ENCODE results near the gene CROCC2.

Gene CROCC2

DNA sequence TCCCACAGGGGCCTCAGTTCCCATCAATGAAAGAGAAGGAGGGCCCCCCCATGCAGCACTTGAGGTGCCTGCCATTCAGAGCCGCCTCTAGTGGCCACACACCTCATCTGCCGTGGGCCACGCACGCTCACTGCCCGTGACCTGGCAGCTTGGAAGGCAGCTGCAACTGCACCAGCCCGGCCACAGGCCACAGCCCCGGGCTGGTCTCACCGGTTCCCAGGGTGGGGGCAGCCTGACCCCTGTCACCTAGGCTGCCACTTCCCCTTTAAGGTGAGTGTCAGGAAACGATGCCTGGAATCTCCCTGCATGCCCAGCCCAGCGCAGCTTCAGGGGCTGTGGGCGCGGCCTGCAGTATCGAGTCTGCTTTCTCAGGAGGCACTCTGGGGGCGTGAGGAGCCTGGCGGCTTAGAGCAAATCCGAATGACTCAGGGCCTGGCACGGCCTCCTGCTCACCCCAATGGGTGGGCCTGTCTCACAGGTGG lies 12.7 kb upstream of the CROCC2 start:
- peak; percentile 17 for DNase-seq

DNA sequence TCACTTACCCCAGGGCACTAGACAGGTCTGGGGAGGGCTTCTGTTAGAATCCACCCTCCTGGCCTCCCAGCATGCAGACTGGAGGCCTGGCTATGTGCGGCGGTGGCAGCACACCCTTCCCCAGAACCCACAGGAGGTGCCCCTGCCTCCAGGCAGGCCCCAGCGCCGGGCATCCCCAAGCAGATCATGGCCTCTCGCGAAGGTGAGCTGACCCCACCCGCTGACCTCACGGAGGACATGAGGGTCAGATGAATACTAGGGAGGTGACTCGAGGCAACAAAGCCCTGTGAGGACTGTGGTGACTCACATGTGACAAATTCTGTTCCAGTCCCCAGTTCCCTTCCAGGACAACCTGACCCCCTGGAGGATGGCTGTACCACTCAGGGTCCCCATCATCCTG lies 12.1 kb upstream of the CROCC2 start:
- no peak for DNase-seq

DNA sequence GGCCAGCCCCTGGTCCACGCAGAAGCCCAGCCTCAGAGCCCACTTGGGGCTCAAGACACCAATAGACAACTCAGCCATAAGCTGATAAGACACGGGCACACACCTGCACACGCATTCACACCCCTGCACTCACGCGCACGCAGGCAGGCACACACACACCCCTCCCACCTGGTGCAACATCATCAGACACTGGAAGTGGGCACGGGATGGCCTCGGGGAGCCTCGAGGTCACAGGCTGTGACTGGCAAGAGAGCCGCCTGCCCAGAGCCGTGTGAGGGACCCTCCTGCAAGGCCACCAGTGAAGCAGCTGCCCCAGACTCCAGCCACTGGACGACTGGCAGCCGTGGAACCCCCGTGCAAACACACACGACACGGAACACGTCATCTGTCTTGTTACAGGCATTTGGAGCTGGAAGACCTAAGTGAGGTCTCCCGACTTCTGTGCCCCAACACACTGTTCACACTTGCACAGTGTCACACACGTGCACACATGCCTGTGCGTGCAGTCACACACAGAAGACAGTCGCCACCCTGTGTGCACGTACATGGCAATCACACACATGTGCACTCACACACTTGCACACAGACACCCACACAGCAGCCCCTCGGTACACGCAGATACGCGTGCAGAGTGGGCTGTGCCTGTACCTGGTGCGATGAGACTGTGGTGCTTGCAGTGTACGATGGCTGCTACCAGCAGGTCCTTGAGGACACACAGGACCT lies 11.1 kb upstream of the CROCC2 start:
- DNase-seq = no peak

DNA sequence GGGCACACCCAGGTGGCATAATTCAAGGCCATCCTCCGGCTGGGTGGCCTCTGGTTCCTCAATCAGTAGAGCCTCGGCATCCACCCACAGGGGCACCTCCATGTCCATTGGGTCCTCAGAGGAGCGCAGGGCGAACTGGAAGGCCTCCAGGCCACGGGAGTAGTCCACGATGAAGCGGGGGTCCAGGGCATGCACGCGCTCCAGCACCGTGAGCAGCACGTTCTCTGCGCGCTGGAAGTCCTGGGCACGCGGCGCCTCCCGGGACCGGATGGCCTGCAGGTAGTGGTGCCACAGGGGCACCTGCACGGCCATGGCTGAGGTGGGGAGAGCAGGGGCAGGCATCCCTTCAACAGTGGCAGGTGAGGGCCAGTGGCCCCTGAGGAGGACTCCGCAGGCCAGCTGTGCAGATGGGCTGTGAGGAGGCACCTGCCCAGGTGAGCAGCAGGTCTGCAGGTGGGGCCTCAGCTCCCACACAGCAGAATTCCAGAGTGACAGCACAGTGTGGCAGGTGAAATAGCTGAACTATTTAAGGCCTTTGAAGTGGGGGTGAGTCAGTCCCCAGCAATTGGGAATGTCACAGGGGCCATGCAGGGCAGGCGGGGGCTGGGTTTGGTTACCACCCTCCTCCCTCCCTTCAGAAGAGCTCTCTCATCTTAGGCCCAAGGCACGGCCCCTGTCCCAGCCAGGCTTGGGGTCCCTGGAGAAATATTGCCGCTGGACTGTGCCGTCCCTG lies 10.3 kb upstream of the CROCC2 start, which contains the start of gene MAB21L4:
Gene MAB21L4, minus strand, starts transcription at position 501 of the 733 bp plus-strand sequence. Its CDS starts 159 bp downstream, at position 342.
- DNase-seq = no peak

DNA sequence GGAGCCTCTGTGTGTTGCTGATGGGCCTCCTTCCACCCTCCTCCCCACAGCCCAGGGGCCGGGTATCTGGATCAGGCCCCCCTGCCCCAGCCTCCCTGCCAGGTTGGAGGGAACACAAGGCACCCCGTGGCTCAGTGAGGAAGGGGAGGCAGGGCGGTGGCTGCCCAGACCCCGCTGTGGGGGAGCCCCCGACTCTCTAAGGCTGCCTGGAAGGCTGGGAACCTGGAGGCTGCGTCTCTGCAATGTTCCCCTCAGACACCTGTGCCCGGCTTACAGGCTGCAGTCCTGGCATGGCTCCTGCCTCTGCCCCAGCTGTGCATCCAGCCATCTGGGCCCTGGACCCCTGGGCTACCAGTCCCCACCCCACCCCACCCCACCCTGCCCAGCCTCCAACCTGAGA lies 9.7 kb upstream of the CROCC2 start:
- no peak for DNase-seq

DNA sequence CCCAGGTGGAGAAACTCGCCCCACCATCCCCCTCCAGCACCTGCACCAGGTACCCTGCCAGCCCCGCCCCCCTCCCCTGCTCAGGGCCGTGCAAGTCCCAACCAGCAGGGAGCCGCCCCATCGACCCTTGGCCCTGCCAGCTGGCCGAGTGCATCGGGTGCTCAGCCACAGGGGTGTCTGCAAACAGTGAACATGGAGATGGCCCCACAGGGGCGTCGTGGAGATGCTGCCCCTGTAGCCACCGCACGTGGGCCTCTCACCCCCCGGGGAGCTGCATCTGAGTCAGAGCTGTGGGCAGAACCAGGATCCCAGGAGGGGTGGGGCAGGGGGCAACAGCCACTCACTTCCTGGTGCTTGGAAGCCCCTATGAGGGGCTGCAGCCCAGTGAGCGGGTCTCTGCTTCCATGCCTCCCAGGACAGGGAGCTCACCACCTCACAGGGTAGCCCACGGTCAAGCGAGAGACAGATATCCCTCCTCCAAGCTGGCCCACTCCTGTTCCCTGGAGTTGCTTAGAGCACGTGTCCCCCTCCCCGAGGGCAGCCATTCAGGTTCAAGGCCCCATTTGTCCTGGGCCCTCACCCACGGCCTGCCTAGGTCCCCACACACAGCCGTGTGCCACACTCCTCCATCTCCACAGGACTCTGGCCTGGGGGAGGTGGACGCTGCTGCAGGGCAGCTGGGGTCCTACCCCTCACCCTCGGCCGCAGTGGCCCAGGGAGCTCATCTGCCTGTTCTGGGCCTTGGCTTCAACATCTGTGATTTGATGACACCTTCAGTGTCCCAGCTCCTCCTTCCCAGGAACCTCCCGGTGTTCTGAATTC lies 9.1 kb upstream of the CROCC2 start:
- no peak for DNase-seq

DNA sequence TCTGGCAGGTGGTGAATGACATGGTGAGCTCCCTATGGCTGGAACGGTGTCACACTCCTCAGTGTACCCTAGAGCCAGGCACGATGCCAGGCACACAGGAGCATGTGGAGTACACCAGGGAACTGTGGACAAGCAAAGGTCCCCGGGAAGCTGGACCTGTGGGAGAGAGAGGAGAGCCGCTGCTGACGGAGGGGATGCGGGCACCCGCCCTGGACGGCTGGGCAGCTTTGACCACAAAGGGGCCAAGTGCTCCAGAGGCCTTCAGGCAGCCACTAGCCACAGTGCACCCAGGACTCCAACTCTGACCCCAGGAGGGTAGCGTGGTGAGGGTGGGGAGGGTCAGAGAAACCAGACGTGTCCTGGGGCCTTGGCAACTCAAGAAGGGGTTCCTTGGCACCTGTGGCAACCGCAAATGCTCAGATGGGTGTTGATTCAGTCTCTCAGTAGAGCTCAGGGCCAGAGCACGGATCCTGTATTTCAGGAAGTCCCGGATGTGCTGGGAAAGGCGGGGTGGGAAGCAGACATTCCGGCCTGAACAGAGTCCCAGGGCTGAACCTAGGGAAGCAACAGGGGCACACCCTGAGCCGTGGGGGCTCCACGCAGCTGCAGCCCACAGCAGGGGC lies 7.9 kb upstream of the CROCC2 start:
- no peak for DNase-seq

DNA sequence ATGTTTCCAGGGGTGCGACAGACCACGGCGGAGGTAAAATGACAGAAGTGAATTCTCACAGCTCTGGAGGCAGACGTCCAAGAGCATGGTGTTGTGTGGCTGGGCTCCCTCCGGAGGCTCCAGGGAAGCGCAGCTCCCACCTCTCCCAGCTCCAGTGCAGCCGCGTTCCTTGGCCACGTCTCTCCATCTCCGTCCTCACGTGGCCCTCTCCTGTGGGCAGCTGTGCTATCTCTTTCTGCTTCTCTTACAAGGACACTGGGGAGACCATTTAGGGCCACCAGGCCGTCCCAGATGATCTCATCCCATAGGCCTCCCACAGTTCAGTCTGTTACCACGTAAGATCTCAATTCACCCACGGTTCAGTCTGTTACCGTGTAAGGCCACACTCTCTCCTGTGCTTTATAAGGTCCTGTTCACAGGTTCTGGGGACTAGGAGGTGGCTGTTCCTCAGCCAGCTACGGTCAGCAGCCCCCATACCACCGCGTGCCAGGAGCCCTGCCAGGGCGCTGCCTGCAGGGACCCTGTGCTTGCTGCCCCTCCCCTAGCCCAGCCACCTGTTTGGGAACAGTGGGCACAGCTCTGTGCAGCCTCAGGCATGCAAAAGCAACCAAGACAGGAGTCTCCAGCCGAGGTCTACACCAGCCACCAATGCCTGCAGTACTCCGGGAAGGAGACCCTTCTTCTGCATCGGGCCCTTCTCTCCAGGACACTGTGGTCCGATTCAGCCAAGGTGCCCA lies 7.2 kb upstream of the CROCC2 start:
- no peak for DNase-seq

DNA sequence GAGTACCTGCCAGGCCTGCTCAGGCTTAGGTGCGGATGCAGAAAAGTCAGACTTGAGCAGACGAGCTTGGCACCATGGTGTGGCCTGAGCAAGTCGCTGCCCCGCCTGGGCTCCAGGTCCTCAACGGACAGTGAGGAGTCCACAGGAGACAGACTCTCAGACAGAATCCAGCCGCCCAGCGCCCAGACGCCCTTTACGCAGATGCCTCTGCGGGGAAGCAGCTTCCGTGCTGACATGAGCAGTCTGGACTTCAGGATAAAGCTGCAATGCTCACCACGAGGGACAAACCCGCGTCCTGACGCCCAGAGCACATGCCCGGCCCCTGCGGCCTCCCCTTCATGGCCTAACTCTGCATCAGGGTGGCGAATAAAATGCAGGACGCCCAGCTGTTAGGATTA lies 6.7 kb upstream of the CROCC2 start:
- no peak for DNase-seq

DNA sequence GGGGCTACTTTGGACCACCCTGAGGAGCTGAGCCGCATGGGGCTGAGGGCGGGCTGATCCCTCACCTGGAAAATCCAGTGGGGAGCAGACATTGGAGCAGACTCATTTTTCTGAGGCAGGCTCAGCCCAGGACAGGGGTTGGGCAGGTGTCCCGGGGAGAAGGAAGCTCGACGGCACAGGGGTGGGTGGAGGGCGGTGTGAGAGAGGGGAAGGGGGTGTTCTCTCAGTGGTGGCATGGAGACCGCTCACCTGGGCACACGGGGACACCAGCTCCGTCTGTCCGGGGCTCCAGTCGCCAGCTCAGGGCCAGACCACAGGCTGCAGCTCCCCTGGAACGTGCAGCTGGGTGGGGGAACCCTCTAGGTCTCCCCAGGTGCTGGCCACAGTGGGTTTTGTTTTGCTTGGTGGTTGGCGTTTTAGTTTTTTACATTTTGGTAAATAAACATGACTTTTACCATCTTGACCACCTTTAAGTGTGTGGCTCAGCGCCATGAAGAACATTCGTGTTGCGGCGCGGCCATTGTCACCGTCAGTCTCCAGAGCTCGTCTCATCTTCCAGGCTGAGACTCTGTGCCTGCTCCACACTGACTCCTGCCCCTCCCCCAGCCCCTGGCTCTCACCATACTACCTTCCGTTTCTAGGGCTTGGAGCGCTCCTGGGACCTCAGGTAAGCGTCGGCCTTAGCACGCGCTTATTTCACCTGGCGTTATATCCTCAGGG lies 5.8 kb upstream of the CROCC2 start:
- no peak for DNase-seq

DNA sequence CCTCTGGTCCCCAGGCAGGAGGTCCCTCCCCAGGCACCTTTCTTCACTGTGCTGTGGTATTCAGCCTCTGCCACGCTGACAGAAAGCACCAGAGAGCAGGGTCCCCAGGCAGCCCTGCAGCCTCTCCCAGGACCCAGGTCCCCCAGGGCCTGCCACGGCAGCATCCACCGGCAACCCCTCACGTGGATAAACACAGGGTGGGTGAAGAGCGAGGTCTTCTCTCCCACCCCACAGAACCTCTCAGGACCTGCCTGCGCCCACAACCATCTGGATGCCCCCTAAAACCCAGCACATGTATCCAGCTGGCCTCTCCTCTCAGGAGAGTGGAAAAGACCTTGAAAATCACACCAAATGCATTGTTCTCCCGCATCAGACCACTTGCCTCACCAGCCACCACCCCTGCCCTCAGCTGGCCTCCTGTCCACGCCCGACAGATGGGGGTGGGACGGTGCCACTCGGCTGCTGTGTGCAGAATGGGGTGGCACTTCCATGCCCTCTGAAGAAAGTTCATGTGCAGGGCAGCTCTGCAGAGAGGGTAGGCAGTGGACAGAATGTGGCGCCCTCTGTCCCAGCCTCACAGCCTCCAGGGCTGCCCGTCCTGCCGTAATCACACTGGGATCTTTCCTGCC lies 4.0 kb upstream of the CROCC2 start:
- DNase-seq = no peak

DNA sequence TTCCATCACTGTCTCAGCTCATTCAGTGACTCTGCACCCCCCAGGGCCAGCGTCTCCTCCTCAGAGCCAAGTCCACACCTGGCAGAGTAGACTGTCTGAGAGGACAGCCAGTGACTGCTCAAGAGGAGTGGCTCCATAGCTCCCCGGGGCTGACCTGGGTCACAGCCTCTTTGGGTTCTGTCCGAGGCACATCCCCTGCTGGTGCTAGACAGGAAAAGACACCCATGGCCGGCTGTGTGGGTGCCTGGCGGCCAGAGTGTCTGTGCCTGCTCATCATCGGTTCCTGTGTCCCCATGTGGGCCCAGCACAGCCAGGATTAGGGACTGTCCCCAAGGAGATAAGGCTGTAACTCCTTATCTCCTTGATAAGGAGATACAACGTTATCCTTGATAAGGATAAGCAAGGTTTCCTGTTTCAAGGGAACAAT lies 3.5 kb upstream of the CROCC2 start:
- no peak for DNase-seq

DNA sequence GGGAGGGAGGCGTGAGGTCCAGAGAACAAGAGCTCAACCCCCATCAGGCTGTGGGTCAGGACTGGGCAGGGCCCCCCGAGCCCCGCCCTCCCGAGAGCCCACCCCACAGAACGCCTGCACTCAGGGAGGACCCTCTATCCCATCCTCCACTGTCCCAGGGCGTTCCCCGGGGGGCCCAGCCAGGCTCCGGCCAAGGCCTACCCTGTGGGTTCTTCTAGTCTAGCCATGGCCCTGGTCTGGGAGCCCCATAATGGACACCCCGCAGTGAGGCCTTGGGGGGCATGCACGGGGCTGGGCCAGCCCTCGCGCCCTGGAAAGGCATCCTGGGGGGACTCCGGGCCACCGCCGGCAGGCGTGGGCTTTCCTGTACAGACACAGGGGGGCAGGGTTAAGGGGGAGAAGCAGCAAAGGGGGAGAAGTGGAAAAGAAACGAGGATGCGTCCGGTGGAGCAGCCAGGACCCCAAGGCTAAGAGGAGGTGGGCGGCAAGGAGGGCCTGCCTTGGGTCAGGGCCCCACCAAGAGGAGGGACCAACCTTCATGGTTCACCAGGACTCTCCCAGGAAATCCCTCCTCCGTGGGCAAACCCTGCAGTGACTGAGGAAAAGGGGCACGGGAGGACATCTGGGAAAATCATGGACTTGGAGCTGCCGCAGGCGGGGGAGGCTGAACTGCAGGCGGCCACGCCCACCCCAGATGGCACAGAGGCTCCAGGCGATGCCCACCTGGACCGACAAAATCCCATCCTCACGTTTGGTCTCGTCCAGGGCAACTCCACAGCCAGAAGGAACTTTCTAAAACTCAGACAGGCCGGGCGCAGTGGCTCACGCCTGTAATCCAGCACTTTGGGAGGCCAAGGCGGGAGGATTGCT lies 2.7 kb upstream of the CROCC2 start:
- no peak for DNase-seq

DNA sequence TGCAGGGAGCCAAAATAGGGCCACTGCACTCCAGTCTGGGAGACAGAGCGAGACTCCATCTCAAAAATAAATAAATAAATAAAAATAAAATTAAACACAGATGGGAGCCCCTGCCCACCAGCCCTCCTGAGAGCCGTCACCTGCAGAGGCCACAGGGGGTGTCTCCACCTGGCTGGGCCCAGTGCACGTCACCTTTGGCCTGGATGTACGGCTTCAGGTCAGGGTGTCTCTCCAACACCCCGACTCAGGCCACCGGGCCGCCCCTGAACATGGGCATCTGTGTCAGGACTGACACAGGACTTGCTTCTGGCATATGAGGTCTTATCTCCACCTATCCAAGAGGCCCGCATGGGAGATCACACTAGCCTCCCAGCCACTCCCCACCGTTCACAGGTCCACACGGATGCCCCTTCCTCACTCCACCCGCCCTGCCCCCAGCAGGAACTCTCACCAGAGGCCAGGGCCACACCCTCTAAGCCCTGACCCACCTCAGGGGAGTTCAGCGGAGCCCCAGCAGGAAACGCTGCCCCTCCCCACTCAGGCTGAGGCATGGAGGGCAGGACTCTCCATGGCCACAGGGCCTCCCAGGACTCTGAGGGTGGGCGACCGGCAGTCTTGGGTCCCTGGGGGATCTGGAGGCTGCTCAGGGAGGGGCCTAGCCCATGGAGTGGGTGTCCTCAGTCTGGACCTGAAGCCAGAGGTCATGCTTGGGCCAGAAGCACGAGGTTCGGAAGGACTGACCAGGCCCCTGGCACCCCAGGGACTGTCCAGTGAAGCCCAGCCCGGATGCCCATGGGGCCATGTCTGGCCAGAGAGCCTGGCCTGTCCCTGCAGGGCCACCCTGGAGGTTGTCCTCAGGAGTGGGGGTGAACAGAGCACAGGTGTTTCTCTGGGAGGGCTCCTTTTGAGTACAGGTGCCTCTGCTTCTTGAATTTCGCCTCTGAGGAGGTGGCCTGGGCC lies 1.6 kb upstream of the CROCC2 start:
- no peak for DNase-seq

DNA sequence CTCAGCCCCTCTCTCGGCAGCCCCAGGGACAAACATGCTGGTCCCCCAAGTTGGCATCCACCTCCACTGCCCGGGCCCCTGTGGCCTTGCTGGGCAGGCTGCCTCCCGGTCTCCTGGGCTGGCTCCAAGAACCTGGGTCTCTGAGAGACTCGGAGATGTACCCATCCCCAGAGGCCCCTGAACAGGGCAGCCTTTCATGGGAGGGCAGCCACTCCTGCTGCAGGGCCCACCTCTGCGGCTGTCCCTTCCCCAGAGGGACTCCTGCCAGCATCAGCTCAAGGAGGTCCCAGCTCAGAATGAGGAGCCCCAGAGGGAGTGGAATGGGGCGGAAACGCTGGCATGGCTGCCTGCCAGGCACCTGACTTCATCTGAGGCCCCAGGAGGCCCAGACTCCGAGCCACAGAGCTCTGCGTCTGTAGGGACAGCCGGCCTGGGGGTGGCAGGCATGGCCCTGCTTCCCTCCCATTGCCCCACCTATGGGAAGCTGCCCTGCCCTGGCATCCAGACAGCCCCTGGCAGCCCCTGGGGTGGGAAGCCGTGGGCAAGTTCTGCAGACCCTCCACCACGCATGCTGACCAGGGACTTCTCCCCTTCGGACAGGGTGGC lies 857 bp upstream of the CROCC2 start:
- no peak for DNase-seq

DNA sequence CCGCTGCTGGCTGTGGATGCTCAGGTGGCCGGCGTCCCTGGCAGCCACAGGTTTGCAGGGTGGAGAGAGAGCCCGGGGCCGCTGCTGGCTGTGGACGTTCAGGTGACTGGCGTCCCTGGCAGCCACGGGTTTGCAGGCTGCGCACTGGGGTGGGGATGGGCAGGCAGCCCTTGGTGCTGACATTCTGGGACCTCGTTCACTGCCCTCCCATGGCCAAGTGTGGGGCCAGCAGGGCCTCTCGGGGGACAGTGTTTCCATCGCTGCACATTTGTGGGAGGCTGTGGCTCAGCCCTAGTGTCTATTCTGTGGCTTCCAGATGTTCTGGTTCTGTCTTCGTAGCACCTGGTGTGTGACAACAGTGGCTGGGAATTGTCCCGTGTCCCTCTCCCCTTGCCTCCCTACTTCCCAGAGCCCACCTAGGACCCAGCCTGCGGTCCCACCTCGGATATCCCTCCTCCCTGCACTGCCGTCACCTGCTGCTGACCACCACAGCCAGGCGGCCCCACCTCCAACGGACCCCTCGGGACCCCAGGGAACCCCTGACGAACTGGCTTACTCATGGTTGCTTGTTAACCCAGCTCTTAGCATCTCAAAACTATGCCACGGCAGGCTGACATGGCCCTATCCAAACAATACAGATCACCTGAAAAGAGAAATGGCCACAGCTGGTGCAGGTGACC lies 915 bp downstream of the CROCC2 start:
- no peak for DNase-seq

DNA sequence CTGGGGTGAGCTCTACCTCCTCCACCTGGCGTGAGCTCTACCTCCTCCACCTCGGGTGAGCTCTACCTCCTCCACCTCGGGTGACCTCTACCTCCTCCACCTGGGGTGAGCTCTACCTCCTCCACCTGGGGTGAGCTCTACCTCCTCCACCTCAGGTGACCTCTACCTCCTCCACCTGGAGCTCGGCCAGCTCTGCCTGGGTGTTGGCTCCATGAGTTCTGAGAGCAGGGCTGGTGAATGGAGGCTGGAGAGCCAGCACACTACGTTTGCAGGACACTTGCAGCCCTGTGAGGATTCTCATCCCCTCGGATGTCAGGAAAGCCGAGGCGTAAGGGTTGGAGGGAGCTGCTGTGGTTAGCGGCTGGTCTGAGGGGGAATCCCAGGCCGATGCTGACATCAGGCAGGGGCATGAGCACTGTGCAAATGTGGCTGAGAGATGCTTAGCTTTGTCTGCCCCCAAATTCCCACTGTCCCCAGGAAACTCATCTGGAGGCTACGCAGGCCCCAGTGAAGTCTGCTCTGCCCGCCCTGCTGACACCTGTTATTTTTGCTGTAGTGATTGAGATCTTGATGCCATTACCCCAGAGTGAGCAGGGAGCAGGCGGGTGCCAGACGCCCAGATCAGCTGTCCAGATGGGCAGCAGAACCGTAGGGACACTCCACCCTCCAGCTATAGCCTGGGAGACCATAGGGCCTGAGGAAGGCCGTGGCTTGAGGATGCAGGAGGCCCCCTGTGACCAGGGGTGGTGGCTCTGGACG lies 3.3 kb downstream of the CROCC2 start:
- DNase-seq = no peak

Measured in activated CD4-positive, alpha-beta T cell treated with anti-CD3 and anti-CD28 coated beads, Interleukin-2, amount 50 U/mL, for 1 hour (primary cell).